VCaP (cell line): ENCODE measurements around the gene WFS1.

Experiments
- H3K27ac ChIP-seq: fragments of 450-650 bp; 2 replicates; pipeline ENCODE4 v1.5.1; 2017
- CTCF ChIP-seq: fragments of 450-650 bp; conservative IDR thresholded peaks from 2 replicates; pipeline ENCODE4 v1.5.1; 2017; ENCODE audit warnings: mild to moderate bottlenecking, moderate library complexity

WFS1 gene

GRCh38 chr4:6271206-6271605, 1.6 kb downstream of the WFS1 start:
- TF ChIP-seq CTCF: no peak
- no peak overlapping the region for H3K27ac ChIP-seq

- no peak for TF ChIP-seq CTCF
- H3K27ac ChIP-seq: no peak overlapping the region
Measured at GRCh38 chr4:6271701-6272465, 2.2 kb downstream of the WFS1 start.

- no peak for TF ChIP-seq CTCF
- no peak overlapping the region for H3K27ac ChIP-seq
Measured at GRCh38 chr4:6272863-6273660, 3.4 kb downstream of the WFS1 start.

- no peak overlapping the region for H3K27ac ChIP-seq
- TF ChIP-seq CTCF: no peak
Measured at GRCh38 chr4:6273661-6273990, 4.0 kb downstream of the WFS1 start.

- H3K27ac ChIP-seq: no peak overlapping the region
- no peak for TF ChIP-seq CTCF
Measured at GRCh38 chr4:6275351-6275750, 5.7 kb downstream of the WFS1 start.

GRCh38 chr4:6275898-6276806, 6.5 kb downstream of the WFS1 start:
- H3K27ac ChIP-seq: no peak overlapping the region
- TF ChIP-seq CTCF: no peak

GRCh38 chr4:6277139-6277802, 7.6 kb downstream of the WFS1 start:
- no peak overlapping the region for H3K27ac ChIP-seq
- no peak for TF ChIP-seq CTCF
